Stimulated activated CD8-positive, alpha-beta memory T cell treated with anti-CD3 and anti-CD28 coated beads, Interleukin-4, amount 100 ng/mL, for 48 hours (primary cell): ENCODE measurements around the gene ANKLE2.
A peak's percentile ranks its signal among the peaks of the same experiment; 100 is the strongest.
"Not testable (repeated sequence)": the region's sequence is repeated elsewhere in the genome, so short reads cannot be mapped to it uniquely, and the experiment has no call there.

Experiments
- DNase-seq: peaks from one replicate; pipeline ENCODE4 v3.0.0-alpha.2; 2020

ANKLE2 gene

GRCh38 chr12:132761032-132761920 is at the start of gene ANKLE2:
Gene ANKLE2, minus strand, starts transcription at chr12:132761832. Its CDS starts 34 bp downstream, at chr12:132761798.
- DNase-seq: peak; percentile 81

DNA sequence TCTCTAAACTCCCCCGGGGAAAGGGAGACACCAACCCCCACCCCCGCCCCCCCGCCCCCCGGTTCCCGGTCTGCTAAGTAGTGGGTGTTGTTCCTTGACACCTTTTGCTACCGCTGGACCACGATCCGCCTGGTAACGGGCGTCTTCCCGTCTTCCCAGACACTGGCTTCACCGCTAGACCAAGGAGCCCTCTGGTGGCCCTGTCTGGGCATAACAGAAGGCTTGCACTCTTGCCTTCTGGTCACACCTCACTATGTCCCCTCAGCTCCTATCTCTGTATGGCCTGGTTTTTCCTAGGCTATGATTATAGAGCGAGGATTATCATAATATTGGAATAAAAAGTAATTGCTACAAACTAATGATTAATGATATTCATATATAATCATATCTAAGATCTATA is 47.8 kb upstream of the ANKLE2 start:
- peak; percentile 41 for DNase-seq

DNA sequence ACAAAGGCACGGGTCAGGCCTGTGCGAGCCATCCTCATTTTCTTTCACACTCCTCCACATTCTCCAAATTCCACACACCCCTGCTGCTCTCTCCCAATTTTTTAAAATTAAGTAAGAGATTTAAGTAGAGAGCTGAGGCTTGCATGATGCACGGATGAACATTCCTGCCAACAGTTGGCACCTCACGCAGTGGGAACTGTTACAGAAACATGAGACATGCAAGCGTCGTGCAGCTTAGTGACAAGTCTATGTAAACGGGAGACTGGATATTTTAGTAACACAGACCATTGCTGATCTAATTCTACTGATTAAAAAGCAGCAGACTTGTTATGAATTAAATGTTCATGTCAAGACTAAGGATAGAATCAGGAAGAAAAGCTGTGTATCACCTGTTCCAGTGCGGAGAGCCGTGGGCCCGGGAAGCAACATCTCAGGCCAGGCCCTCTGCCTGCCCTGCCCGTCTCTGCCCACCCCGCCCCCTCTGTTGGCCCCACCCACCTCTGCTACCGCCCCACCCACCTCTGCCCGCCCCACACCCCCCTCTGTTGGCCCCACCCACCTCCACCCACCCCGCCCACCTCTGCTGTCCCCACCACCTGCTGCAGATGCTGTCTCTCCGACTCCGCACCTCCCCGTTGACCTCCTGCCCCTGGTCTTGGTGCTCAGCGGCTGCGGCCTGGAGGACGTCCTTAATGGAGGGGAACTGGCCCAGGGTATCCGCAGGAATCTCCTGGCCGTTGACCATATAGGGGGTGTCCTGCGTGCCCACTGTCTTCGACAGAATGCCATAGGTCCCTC is 45.9 kb upstream of the ANKLE2 start:
- DNase-seq: no peak

- peak; percentile 60 for DNase-seq
Observed at GRCh38 chr12:132806857-132807256, 45.2 kb upstream of the ANKLE2 start.

GRCh38 chr12:132804426-132804861 is 42.8 kb upstream of the ANKLE2 start:
- DNase-seq: no peak

DNA sequence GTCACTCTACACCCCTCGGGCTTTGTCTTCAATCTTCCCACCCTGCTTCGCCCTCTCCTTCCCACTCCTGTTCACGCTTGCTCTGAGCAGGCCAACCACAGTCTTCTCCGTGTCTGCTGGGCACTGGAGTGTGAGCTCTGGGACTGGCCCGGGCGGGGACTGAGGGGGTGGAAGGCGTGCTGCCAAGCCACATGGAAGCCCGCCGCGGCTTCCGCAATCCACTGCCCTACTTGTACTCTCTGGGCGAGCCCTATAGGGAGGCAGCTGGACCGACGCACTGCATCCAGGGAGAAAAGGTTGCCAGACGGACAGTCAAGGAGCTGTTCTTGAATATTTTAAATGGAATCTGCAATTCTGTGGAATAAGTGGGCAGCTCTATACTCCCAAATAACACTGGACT is 42.3 kb upstream of the ANKLE2 start:
- DNase-seq: no peak

GRCh38 chr12:132803125-132803524 is 41.5 kb upstream of the ANKLE2 start:
- no peak for DNase-seq

DNA sequence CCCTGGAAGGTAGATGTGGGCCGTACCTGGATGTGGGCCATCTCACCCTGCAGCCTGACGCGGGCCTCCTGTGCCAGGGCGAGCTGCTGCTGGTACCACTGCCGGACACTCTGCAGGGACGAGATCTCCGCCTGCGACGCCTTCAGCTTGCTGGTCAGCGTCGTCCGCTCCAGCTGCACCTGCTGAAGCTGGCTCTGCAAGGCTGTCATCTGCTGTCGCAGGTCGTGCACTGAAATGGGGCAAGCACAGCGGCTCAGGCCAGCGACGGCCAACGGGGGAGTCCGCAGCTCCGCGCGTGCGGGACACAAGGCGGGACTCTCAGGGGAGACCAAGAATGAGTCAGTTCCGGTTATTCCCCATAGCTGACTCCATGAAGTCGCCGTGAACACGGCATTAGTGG is 40.1 kb upstream of the ANKLE2 start:
- DNase-seq: no peak

- no peak for DNase-seq
Observed at GRCh38 chr12:132798836-132799235, 37.2 kb upstream of the ANKLE2 start.

DNA sequence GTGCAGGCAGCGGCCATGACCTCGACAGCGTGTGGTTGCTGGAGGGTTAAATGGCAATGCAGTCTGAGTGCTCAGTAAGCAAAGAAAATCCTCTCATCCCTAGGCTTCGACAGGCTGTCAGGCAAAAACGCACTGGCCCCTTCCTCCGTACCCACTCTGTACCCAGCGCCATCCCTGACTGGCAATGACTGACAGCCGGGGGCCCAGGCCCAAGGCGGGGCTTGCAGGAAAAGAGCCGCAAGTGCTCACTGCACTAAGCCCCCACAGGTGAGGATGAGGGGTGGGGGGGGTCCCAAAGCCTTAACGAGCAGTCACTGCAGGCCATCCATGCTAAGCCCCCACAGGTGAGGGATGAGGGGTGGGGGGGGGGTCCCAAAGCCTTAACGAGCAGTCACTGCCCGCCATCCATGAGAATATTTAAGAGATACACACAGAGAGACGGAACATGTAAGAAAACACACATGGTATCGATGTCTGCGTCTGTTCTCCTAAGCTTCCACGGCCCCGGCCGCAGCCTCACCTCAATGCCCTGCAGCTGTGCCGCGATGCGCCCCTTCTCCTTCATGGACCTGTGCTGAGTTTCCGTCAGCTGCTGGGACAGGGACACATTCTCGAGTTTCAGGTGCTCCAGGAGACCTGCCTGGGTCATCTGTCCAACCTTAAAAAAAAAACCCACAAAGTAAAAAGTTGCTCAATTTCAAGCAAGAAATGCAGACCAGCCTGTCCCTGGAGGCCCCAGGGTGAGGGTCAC is 36.4 kb upstream of the ANKLE2 start:
- DNase-seq: no peak

GRCh38 chr12:132795847-132796246 is 34.2 kb upstream of the ANKLE2 start:
- DNase-seq: no peak

DNA sequence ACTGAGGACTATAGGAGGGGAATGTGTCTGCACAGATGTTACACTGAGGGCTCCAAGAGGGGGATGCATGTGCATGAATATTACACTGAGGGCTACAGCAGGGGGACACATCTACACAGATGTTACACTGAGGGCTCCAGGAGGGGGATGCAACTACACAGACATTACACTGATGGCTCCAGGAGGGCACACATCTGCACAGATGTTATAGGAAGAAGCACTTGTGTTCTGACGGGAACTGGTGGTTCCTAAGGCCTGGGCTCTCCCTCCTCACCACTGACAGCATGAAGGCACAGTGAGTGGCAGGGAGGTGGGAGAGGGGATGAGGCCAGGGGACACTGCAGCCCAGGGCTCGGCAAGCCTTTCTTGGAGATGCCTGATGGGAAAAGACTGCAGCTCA is 30.3 kb upstream of the ANKLE2 start:
- DNase-seq: not testable (repeated sequence)

DNA sequence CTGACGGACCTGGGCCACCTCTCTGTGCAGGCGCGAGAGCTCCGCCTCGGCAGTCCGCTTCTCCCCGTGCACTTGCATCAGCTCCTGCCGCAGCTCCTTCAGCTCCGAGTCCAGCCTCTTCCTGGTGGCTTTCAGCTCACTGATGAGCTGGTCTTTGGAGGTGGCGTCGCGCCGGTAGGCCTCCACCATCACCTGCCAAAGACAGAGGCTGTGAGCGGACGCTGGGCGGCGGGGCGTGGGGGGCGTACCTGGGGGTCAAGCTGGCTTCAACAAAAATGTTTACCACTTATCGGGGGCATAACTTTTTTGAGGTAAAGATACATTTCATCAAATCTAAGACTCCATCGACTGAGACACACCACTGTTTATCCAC is 27.5 kb upstream of the ANKLE2 start:
- no peak for DNase-seq

- DNase-seq: peak; percentile 34
Observed at GRCh38 chr12:132788375-132789098, 26.9 kb upstream of the ANKLE2 start.

DNA sequence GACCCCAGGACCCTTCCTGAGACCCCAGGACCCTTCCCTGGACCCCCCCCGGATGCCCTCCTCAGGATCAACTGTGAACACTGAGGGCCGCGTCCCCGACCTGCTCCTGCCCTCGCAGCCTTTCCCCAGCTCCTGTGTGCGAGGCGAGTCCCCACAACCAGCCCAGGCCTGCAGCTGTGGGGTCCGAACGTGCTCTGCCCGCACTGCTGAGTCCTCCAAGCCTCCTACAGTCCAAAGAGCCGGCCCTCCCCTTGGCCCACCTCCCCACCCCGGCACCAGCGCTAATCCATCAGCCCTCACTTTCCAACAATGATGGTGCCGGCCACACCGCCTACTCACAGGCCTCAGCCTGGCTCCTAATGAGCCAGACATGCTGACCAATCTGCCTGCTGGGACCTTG is 26.2 kb upstream of the ANKLE2 start:
- DNase-seq: no peak

DNA sequence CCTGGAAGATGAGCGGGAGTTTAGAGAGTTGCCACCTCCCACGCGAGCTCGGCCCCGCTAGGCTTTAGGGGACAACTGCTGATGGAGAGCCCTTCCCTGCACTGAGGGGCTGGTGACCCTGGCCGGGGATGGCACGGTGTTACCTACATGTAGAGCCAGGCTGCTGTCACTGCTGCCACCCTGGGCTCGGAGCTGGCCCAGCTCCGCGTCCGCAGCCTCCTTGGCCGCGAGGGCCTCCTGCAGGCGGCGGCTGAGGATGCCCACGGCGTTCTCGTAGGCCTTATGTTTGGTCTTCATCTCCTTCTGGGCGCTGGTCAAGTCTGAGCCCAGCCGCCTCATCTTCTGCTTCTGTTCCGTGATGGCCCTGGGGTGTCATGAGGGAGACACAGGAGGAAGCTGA is 24.6 kb upstream of the ANKLE2 start:
- DNase-seq: no peak

- DNase-seq: no peak
Observed at GRCh38 chr12:132784580-132784979, 22.9 kb upstream of the ANKLE2 start.

GRCh38 chr12:132783917-132784531 is 22.4 kb upstream of the ANKLE2 start:
- DNase-seq: no peak

GRCh38 chr12:132781938-132782337 is 20.3 kb upstream of the ANKLE2 start:
- DNase-seq: no peak

DNA sequence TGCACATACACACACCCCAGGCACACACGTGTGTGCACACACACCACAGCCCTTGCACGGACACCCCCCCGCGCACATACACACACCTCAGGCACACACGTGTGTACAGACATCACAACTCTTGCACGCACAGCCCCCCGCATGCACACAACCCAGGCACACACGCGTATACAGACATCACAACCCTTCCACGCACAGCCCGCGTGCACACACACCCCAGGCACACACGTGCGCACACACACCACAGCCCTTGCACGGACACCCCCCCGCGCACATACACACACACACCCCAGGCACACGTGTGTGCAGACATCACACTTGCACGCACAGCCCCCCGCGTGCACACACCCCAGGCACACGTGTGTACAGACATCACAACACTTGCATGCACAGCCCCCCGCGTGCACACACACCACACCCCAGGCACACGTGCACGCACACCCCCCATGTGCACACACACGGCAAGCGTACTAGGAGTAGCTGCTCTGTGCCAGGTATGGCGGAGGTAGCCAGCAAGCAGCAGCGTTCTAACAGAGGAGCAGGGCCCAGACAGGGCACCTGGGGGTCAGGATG is 18.2 kb upstream of the ANKLE2 start:
- DNase-seq: no peak

- DNase-seq: no peak
Observed at GRCh38 chr12:132777614-132778013, 16.0 kb upstream of the ANKLE2 start.
